Stimulated activated CD8-positive, alpha-beta memory T cell treated with anti-CD3 and anti-CD28 coated beads, Interleukin-15, amount 100 ng/mL, for 1 hour (primary cell): ENCODE results near the gene LRRC3.

Experiments
- DNase-seq: peaks from one replicate; pipeline ENCODE4 v3.0.0-alpha.2; 2020; ENCODE audit warnings: low read depth

The LRRC3 gene

DNA sequence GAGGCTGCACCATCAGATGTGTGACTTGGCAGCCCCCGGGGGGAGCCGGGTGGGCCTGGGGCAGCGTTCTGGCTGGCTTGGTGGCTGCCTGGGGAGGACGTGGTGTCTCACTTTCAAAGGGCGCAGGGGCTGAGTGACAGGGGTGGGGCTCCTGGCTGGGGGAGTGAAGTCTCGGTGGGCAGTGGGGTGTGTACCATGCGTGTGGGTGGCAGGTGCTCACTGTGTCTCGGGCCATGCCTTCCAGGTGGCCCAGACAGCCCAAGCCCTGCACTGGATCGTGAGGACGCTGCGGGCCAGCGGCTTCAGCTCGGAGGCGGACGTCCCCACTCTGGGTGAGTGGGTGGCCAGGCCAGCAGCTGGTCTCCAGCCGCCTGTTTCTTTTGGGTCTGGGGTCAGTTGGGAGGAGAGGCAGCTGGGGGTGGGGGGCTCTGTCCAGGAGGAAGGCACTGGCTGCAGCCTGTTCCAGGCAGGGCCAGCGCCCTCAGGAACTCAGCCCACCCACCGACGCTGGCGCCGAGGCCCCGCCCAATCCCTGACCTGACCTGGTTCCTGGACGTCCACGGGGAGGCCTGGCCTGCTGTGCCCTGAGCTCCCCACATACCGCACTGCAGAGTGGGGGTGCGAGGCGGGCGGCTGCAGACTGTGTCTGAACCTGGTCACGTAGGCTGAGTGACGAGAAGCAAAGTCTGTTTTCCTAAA lies 30.6 kb upstream of the LRRC3 start:
- no peak for DNase-seq

DNA sequence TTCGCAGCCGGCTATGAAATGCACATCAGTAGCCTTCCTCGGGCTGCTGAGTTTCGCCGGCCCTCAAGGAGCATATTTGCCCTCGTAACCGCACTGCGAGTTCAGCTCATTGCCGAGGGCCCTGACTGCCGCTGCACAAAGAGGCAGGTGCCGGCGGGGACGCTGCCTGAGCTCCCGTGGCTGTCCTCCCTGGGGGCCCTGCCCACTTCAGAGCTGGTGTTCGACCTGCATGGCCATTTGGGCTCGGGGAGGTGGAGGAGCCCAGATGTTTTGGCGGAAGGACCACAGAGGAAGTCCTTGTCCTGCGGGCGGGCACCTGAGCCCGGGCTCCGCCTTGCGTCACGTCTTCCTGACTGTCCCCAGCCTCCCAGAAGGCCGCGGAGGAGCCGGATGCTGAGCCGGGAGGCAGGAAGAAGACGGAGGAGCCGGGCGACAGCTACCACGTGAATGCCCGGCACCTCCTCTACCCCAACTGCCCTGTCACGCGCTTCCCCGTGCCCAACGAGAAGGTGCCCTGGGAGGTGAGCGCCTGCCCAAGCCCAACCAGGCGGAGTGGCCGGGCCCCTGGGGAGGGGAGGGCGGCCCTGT lies 29.9 kb upstream of the LRRC3 start:
- no peak for DNase-seq

DNA sequence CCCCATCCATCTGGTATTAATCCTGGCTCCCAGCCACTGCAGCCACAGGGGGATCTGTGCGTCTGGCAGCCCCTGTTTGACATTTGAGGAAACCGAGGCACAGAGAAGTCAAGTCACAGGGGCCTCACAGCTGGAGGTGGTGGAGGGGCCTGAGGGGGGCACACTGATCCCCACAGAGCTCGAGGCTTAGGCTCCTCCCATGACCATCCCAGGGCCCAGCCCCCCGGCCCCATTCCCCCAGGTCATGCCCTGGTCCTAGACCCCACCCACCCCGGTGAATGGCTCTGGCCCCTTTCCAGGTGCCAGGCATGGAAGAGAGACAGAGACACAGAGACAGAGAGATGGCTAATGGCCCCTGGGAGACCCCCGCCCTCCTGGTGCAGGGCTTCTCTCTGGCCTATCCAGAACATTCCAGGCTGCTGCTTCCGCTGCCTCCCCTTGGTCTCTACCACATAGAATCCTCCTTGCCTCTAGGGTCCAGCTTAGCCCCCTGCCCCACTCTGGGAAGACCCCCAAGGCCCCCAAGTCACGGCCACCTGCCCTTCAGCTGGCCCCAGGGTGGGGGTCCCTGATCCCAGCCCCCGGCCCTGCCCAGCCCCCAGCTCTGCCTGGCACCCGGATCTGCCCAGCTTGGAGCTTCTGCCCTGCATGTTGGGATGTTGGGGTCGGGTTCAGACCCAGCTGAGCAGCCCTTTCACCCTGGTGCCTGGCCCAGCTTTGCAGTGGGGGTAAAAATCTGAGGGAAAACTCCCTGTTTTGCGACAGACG lies 29.2 kb upstream of the LRRC3 start:
- no peak for DNase-seq

DNA sequence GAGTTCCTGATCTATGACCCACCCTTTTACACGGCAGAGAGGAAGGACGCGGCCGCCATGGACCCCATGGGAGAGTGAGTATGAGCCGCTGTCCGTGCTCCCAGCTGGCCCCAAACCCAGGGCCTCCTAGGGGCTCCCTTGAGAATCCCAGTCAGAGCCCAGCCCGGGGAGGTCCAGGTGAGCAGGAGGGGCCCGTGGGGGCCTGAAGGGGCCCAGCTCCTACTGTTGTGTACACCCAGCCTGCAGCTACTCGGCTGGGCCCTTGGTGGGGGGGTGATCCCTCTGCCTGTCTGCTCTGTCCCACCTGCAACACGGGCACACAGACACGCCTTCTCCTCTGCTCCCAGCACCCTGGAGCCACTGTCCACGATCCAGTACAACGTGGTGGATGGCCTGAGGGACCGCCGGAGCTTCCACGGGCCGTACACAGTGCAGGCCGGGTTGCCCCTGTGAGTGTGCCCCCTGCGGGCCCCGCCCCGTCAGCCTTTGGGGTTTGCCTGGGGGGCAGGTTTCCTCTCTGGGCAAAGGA lies 28.6 kb upstream of the LRRC3 start:
- no peak for DNase-seq

DNA sequence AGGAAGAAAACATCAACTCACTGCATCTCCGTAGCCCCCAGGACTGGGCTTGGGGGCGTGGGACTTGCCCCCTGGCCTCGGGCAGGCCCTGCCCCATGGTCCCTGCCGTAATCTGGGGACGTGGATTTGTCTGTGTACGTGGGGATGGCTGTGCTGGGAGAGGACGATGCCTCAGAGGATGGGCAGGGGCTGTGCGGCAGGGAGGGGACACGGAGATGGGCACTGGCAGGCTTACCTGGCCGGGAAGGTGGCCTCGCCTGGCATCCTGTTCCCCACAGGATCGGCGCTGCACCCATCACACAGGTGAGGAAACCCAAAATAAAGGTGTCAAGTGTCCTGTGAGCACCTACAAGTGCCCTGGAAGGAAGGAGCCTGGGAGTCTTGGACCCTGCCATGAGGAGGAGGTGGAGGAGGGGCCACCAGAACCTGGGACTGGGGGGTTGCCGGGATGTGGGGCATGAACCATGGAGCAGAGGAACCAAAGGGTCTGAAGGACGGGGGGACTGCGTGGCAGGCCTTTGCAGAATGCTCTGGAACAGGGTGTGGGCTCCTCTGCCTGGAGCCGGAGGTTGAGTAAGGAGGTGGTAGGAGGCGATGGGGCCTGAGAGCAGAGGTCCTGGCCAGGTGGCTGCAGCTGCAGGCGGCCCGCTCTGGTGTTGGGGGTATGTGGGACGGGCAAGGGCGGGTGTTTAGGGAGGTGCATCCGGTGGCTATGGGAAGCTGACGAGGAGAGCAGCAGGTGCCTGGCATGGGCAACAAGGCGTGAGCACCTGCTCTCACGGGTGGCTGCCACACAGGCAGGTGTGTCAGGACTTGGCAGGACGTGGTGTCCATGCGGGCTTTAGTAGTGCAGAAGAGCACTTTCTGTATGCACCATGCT lies 27.8 kb upstream of the LRRC3 start:
- no peak for DNase-seq

DNA sequence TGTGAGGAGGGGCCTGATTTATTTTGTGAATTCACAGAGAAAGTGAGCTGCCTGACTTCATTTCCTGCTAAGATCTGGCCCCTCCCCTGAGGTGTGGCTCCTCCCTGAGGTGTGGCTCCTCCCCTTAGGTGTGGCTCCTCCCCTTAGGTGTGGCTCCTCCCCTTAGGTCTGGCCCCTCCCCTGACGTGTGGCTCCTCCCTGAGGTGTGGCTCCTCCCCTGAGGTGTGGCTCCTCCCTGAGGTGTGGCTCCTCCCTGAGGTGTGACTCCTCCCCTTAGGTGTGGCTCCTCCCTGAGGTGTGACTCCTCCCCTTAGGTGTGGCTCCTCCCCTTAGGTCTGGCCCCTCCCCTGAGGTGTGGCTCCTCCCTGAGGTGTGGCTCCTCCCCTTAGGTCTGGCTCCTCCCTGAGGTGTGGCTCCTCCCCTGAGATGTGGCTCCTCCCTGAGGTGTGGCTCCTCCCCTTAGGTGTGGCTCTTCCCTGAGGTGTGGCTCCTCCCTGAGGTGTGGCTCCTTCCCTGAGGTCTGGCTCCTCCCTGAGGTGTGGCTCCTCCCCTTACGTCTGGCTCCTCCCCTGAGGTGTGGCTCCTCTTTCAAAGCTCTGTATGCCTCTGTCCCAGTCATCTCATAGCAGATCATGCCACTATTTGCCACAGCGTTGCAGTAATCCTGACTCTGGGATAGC lies 26.9 kb upstream of the LRRC3 start:
- DNase-seq: peak; percentile 6

- DNase-seq: no peak
Measured at GRCh38 chr21:44429894-44430293, 25.4 kb upstream of the LRRC3 start.

- no peak for DNase-seq
Measured at GRCh38 chr21:44431300-44431699, 24.0 kb upstream of the LRRC3 start.

- no peak for DNase-seq
Measured at GRCh38 chr21:44432841-44433790, 22.2 kb upstream of the LRRC3 start.

- DNase-seq: no peak
Measured at GRCh38 chr21:44433791-44434567, 21.3 kb upstream of the LRRC3 start.

DNA sequence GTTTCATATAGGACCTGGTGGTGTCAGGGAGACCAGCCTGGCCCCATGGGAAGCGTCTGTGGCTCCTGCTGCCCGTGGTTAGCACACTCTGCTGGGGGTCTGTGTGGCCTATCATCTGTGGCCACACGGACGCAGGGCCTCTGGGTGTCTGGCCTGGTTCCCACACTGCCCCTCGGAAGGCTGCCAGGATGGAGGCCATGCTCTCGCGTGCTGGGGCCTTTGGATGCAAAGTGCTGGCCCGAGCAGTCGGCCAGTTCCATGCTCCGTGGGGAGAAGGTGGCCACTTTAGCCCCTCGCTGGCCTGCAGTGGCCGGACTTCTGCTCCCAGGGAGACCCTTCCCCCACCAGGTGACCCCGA lies 20.8 kb upstream of the LRRC3 start:
- no peak for DNase-seq

DNA sequence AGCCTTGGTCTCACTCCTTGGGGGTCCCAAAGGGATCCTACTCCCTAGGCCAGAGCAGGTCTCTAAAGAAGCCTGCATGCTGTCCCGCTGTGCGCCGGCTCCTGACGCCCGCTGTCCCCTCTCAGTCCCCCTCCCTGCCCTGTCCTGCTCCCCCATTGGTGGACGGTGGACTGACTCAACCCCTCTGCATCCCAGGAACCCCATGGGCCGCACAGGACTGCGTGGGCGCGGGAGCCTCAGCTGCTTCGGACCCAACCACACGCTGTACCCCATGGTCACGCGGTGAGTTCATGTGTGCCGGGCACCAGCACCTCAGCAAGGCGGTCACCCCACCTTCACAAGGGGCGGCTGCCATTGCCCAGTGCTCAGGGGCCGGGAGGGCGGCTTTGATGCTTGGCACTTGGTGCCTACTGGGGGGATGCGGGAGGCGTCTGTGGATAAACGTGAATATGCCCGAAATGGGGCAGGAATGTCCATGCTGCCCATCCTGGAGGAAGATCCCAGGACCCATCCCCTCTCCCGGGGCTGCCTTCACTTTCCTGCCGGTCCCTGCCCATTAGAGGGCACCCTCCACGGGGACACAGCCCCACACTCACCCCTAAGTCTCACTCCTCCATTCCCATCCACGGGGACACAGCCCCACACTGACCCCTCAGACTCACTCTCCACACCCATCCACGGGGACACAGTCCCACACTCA lies 20.2 kb upstream of the LRRC3 start:
- DNase-seq: no peak

- no peak for DNase-seq
Measured at GRCh38 chr21:44436111-44436611, 19.1 kb upstream of the LRRC3 start.

GRCh38 chr21:44436958-44437357 lies 18.4 kb upstream of the LRRC3 start:
- DNase-seq: no peak

GRCh38 chr21:44437371-44437695 lies 18.0 kb upstream of the LRRC3 start:
- no peak for DNase-seq

DNA sequence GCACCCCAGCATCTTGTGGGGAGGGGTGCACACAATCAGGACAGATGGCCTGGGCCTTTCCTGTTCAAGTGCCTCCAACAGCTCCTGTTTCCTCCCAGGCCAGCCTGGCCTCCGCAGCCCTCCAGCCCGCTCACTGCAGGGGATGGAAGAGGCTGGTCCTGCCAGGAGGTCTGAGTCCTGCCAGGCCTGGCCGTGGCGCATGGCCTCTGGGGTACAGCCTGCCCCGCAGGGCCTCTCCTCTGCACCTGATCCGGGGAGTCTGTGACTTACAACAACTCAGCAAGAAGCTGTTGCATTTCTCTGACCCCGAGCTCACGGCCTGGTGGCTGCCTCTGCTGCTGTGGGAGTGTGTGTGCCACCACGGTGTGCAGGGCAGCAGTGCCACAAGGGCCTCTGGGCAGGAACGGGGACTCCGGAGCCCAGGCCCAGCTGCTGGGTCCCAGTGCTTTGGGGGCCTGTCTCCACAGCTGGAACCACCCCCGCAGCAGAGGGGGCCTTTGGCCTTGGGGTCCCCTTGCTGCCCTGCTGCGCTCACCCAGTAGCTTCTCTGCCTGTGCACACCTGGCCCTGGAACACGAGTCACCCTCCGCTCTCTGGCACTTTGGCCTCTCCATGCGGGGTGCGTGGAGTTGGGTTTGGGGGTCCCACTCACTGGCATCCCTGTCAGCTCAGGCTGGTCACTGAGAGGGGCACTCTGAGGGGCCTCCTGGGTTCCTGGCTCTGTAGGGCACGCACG lies 17.4 kb upstream of the LRRC3 start:
- DNase-seq: no peak

DNA sequence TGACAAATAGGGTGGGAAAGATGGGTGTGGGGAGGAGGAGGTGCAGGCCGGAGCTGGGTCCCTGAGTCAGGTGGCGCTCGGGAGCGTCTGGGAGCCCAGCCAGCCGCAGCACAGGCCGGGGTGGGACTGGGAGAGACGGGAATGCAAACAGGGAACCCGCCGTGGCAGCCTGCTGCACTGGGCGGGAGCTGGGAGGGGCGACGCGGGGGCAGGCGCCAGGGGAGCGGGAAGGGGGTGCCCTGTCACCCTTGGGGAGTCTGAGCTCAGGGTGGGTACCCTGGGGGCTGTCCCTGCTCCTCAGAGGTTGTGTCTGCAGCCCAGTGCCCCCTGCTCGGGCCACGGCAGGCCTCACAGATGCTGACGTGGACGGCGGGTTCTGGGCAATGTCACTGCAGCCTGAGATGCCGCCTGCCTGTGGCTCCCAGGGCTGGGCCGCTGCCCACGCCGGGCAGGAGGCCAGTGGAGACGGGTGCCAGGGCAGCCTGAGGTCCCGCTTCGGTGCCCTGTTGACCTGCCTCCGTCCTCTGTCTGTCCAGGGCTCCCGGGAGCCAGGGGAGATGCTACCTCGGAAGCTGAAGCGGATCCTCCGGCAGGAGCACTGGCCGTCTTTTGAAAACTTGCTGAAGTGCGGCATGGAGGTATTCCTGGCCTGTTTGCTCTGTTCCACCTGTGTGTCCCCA lies 16.6 kb upstream of the LRRC3 start:
- DNase-seq: no peak

- no peak for DNase-seq
Measured at GRCh38 chr21:44439211-44439600, 16.1 kb upstream of the LRRC3 start.
